ENCODE measurements around the gene TCF19. TPM values are rescaled to one million over a fixed set of nuclear protein-coding genes. Genes with fewer than 3 reads are reported as not detected.
"Not testable (repeated sequence)": the region's sequence is repeated elsewhere in the genome, so short reads cannot be mapped to it uniquely, and the experiment has no call there.

Gene TCF19
- total RNA-seq, 2 donors from 2014 or later = 63.8 to 82.7 TPM

GRCh38 chr6:31158863-31159855 is 770 bp downstream of the TCF19 start:
- Mint-ChIP-seq H3K4me1 (ENCODE audit: low read depth) (peaks cover 70% of the 10 kb centered on the region), H3K4me3 (peak overlapping the region; percentile 78 to 98), H3K27me3 (ENCODE audit: low read depth) (no peaks in the 10 kb centered on the region), H3K36me3 (ENCODE audit: insufficient read depth in 2 of 2) (peaks cover 13 to 39% of the 10 kb centered on the region in 2 donors), H3K9me3 (no peaks in the 10 kb centered on the region), H3K27ac (peak overlapping the region; percentile 38)
- DNase-seq = peak; percentile 34 to 39
- ATAC-seq (replicated peaks in 1 of 2) = peak; percentile 10 to 24

- peaks cover 79% of the 10 kb centered on the region for H3K4me1 Mint-ChIP-seq (ENCODE audit: low read depth)
- H3K36me3 Mint-ChIP-seq (ENCODE audit: insufficient read depth in 2 of 2) = peaks cover 10 to 34% of the 10 kb centered on the region in 2 donors
- no peaks in the 10 kb centered on the region for H3K9me3 Mint-ChIP-seq
- DNase-seq = no peak
- peak overlapping the region in 1 of 2 donors; percentile 22 for H3K4me3 Mint-ChIP-seq
- no peak overlapping the region for H3K27ac Mint-ChIP-seq
- H3K27me3 Mint-ChIP-seq (ENCODE audit: low read depth) = no peaks in the 10 kb centered on the region
- no peak for ATAC-seq (replicated peaks in 1 of 2)
These were observed 3.1 kb downstream of the TCF19 start for GRCh38 chr6:31161216-31162126.

GRCh38 chr6:31162463-31163165 is 4.2 kb downstream of the TCF19 start:
- peaks cover 67% of the 10 kb centered on the region for H3K4me1 Mint-ChIP-seq (ENCODE audit: low read depth)
- ATAC-seq (replicated peaks in 1 of 2) (no peak), DNase-seq (no peak)
- H3K27me3 Mint-ChIP-seq (ENCODE audit: low read depth) = no peaks in the 10 kb centered on the region
- H3K27ac Mint-ChIP-seq = no peak overlapping the region
- no peak overlapping the region for H3K4me3 Mint-ChIP-seq
- peaks cover 10 to 34% of the 10 kb centered on the region in 2 donors for H3K36me3 Mint-ChIP-seq (ENCODE audit: insufficient read depth in 2 of 2)
- H3K9me3 Mint-ChIP-seq = no peaks in the 10 kb centered on the region

GRCh38 chr6:31163922-31164321 is 5.5 kb downstream of the TCF19 start:
- H3K36me3 Mint-ChIP-seq (ENCODE audit: insufficient read depth in 2 of 2) = peaks cover 9 to 25% of the 10 kb centered on the region in 2 donors
- no peaks in the 10 kb centered on the region for H3K27me3 Mint-ChIP-seq (ENCODE audit: low read depth)
- H3K4me3 Mint-ChIP-seq = no peak overlapping the region
- H3K27ac Mint-ChIP-seq = no peak overlapping the region
- peaks cover 64% of the 10 kb centered on the region for H3K4me1 Mint-ChIP-seq (ENCODE audit: low read depth)
- ATAC-seq (replicated peaks in 1 of 2) (no peak), DNase-seq (no peak)
- no peaks in the 10 kb centered on the region for H3K9me3 Mint-ChIP-seq

- H3K9me3 Mint-ChIP-seq; H3K4me3 Mint-ChIP-seq; ATAC-seq (replicated peaks in 1 of 2); H3K27me3 Mint-ChIP-seq (ENCODE audit: low read depth); H3K27ac Mint-ChIP-seq; DNase-seq: not testable (repeated sequence)
- Mint-ChIP-seq H3K36me3 (ENCODE audit: insufficient read depth in 2 of 2) (peaks cover 8 to 23% of the 10 kb centered on the region in 2 donors), H3K4me1 (ENCODE audit: low read depth) (peaks cover 57% of the 10 kb centered on the region)
These were observed 6.2 kb downstream of the TCF19 start for GRCh38 chr6:31164475-31165063.

- Mint-ChIP-seq H3K36me3 (ENCODE audit: insufficient read depth in 2 of 2) (peaks cover 7 to 23% of the 10 kb centered on the region in 2 donors), H3K4me3 (peak overlapping the region in 1 of 2 donors; percentile 22), H3K4me1 (ENCODE audit: low read depth) (peaks cover 51% of the 10 kb centered on the region)
- H3K27ac Mint-ChIP-seq; DNase-seq; H3K27me3 Mint-ChIP-seq (ENCODE audit: low read depth); H3K9me3 Mint-ChIP-seq: not testable (repeated sequence)
- ATAC-seq (replicated peaks in 1 of 2) = peak; percentile 25 to 49
These were observed 6.9 kb downstream of the TCF19 start for GRCh38 chr6:31165064-31165832.

- DNase-seq = no peak
- no peak overlapping the region for H3K27ac Mint-ChIP-seq
- no peaks in the 10 kb centered on the region for H3K9me3 Mint-ChIP-seq
- peaks cover 7 to 16% of the 10 kb centered on the region in 2 donors for H3K36me3 Mint-ChIP-seq (ENCODE audit: insufficient read depth in 2 of 2)
- ATAC-seq (replicated peaks in 1 of 2) = no peak
- peaks cover 44% of the 10 kb centered on the region for H3K4me1 Mint-ChIP-seq (ENCODE audit: low read depth)
- no peaks in the 10 kb centered on the region for H3K27me3 Mint-ChIP-seq (ENCODE audit: low read depth)
- no peak overlapping the region for H3K4me3 Mint-ChIP-seq
These were observed 7.6 kb downstream of the TCF19 start for GRCh38 chr6:31165986-31166385.

GRCh38 chr6:31168606-31169005 is 10.2 kb downstream of the TCF19 start:
- Mint-ChIP-seq H3K27ac (no peak overlapping the region), H3K27me3 (ENCODE audit: low read depth) (no peaks in the 10 kb centered on the region), H3K4me3 (no peak overlapping the region), H3K36me3 (ENCODE audit: insufficient read depth in 2 of 2) (peaks cover under 1 to 2% of the 10 kb centered on the region in 2 donors), H3K9me3 (no peaks in the 10 kb centered on the region), H3K4me1 (ENCODE audit: low read depth) (peaks cover 18% of the 10 kb centered on the region)
- DNase-seq (no peak), ATAC-seq (replicated peaks in 1 of 2) (no peak)

- Mint-ChIP-seq H3K4me3 (no peak overlapping the region), H3K4me1 (ENCODE audit: low read depth) (peaks cover 11% of the 10 kb centered on the region), H3K9me3 (no peaks in the 10 kb centered on the region), H3K27ac (no peak overlapping the region), H3K36me3 (ENCODE audit: insufficient read depth in 2 of 2) (peaks cover 0 to 2% of the 10 kb centered on the region in 2 donors), H3K27me3 (ENCODE audit: low read depth) (no peaks in the 10 kb centered on the region)
- DNase-seq = no peak
- ATAC-seq (replicated peaks in 1 of 2) = no peak
These were observed 10.9 kb downstream of the TCF19 start for GRCh38 chr6:31169123-31169857.

- not testable (repeated sequence) for H3K27ac Mint-ChIP-seq; H3K9me3 Mint-ChIP-seq; H3K4me3 Mint-ChIP-seq; H3K4me1 Mint-ChIP-seq (ENCODE audit: low read depth); ATAC-seq (replicated peaks in 1 of 2); H3K27me3 Mint-ChIP-seq (ENCODE audit: low read depth); H3K36me3 Mint-ChIP-seq (ENCODE audit: insufficient read depth in 2 of 2); DNase-seq
These were observed 11.6 kb downstream of the TCF19 start for GRCh38 chr6:31169858-31170599.

GRCh38 chr6:31170600-31170881 is 12.2 kb downstream of the TCF19 start, which contains the start of gene POU5F1:
TSS of gene POU5F1 (minus strand) at chr6:31170682. CDS start at chr6:31170620, 62 bp downstream.
- Mint-ChIP-seq H3K36me3 (ENCODE audit: insufficient read depth in 2 of 2) (peaks cover 0 to 2% of the 10 kb centered on the region in 2 donors), H3K4me1 (ENCODE audit: low read depth) (no peaks in the 10 kb centered on the region), H3K27ac (no peak within 1 kb of the TSS), H3K27me3 (ENCODE audit: low read depth) (no peaks in the 10 kb centered on the region), H3K9me3 (no peaks in the 10 kb centered on the region), H3K4me3 (no peak within 1 kb of the TSS)
- ATAC-seq (replicated peaks in 1 of 2) = no peak
- DNase-seq = no peak

Measured in activated T-cell treated with anti-CD3 and anti-CD28 coated beads, Interleukin-2, amount 50 U/mL, for 72 hours (primary cell).